KMS-11 (cell line): ENCODE measurements around the gene GART.

Source experiments
- H2AFZ ChIP-seq: fragments of 200-600 bp; sonication (generic); 2 replicates; pipeline ENCODE4 v1.6.1; 2016; ENCODE audit warnings: antibody characterized with exemption, mixed run types, low read depth
- H3K27ac ChIP-seq: fragments of 200-600 bp; sonication (generic); 2 replicates; pipeline ENCODE4 v1.6.1; 2016; ENCODE audit warnings: mild to moderate bottlenecking, mixed run types
- H3K27me3 ChIP-seq: fragments of 200-600 bp; sonication (generic); 2 replicates; pipeline ENCODE4 v1.6.1; 2017; ENCODE audit warnings: mild to moderate bottlenecking, low read depth, mixed run types, moderate library complexity; ENCODE audit not compliant: insufficient read depth
- H3K36me3 ChIP-seq: fragments of 200-600 bp; sonication (generic); 2 replicates; pipeline ENCODE4 v1.6.1; 2017; ENCODE audit warnings: mild to moderate bottlenecking, mixed run types; ENCODE audit not compliant: insufficient read depth
- H3K4me1 ChIP-seq: fragments of 200-600 bp; sonication (generic); 2 replicates; pipeline ENCODE4 v1.6.1; 2016; ENCODE audit warnings: mild to moderate bottlenecking, low read depth, mixed run types; ENCODE audit not compliant: poor library complexity, severe bottlenecking
- H3K4me2 ChIP-seq: fragments of 200-600 bp; sonication (generic); 2 replicates; pipeline ENCODE4 v1.7.0; 2016; ENCODE audit warnings: mild to moderate bottlenecking, mixed run types
- H3K4me3 ChIP-seq: fragments of 200-600 bp; sonication (generic); IDR thresholded peaks from 2 replicates; pipeline ENCODE4 v1.6.1; 2017; ENCODE audit warnings: low read depth, low read length, mixed read lengths; ENCODE audit not compliant: insufficient read depth
- H3K79me2 ChIP-seq: fragments of 200-600 bp; sonication (generic); 2 replicates; pipeline ENCODE4 v1.6.1; 2016; ENCODE audit warnings: low read depth, mixed run types; ENCODE audit not compliant: insufficient read depth
- H3K9ac ChIP-seq: fragments of 200-600 bp; sonication (generic); 2 replicates; pipeline ENCODE4 v1.6.1; 2016; ENCODE audit warnings: mild to moderate bottlenecking, mixed run types
- H4K20me1 ChIP-seq: fragments of 200-600 bp; sonication (generic); 2 replicates; pipeline ENCODE4 v1.6.1; 2016; ENCODE audit warnings: mild to moderate bottlenecking, mixed run types; ENCODE audit not compliant: insufficient read depth
- TF ChIP-seq, protein P1 (sequence below): fragments of 200-600 bp; sonication (generic); conservative IDR thresholded peaks from 2 replicates; pipeline ENCODE4 v1.6.1; 2017; ENCODE audit warnings: low read depth, mild to moderate bottlenecking, antibody characterized with exemption, low read length, moderate library complexity, mixed read lengths

GART gene

DNA sequence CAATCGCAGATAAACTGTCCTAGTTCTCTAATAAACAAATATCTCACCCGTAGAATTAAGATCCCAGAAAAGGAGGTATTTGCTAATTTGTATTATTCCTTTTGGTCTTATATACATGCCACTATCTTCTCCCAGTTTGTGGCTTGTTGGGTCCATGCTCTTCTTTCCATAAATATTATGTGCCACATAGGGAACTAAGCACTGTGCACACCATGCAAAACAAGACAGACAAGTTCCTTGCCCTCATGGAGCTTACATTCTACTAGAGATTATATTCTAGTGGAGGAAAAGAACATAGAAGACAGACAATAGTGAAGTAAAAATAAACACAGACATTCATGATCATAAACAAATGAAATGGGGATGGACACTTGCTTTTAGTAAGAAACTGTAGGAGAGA lies 4.7 kb downstream of the GART start:
- no peaks in the 10 kb centered on the region for H3K27me3 ChIP-seq

DNA sequence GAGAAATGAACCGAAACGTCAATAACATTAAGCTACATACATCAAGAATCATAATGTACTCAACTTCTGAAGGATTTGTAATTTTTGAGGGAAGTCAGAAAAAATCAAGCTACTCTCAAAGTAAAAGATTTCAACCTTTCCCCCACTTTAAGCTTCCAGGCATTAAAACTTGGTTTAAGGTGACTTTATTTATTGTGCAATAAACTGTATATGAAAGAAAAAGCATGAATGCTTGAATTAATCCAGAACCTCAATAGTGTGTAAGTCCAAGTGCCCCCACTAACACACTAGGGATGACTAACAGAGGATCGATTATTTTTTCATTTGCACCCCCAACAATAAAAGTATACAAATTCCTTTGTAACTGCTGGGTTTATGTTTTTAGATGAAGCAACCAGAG lies 10.9 kb downstream of the GART start:
- no peak overlapping the region for H3K9ac ChIP-seq
- H3K4me2 ChIP-seq = no peak overlapping the region
- TF ChIP-seq, protein P1, sequence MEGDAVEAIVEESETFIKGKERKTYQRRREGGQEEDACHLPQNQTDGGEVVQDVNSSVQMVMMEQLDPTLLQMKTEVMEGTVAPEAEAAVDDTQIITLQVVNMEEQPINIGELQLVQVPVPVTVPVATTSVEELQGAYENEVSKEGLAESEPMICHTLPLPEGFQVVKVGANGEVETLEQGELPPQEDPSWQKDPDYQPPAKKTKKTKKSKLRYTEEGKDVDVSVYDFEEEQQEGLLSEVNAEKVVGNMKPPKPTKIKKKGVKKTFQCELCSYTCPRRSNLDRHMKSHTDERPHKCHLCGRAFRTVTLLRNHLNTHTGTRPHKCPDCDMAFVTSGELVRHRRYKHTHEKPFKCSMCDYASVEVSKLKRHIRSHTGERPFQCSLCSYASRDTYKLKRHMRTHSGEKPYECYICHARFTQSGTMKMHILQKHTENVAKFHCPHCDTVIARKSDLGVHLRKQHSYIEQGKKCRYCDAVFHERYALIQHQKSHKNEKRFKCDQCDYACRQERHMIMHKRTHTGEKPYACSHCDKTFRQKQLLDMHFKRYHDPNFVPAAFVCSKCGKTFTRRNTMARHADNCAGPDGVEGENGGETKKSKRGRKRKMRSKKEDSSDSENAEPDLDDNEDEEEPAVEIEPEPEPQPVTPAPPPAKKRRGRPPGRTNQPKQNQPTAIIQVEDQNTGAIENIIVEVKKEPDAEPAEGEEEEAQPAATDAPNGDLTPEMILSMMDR = no peak
- H3K79me2 ChIP-seq = 0 out of 2 replicates have a peak, but pooled peaks cover 3% of the 10 kb centered on the region
- no peak overlapping the region for H2AFZ ChIP-seq
- no peak overlapping the region for H3K4me3 ChIP-seq
- H3K27ac ChIP-seq = no peak overlapping the region
- no peaks in the 10 kb centered on the region for H3K27me3 ChIP-seq
- no peaks in the 10 kb centered on the region; the same call in 1 of the 2 replicates for H3K36me3 ChIP-seq
- no peaks in the 10 kb centered on the region for H3K4me1 ChIP-seq
- H4K20me1 ChIP-seq = no peaks in the 10 kb centered on the region; the same call in 1 of the 2 replicates

More for the DNA sequence above, 4.7 kb downstream of the GART start:
- TF ChIP-seq, protein P1 = no peak
- Histone ChIP-seq H3K79me2 (peaks cover 58% of the 10 kb centered on the region), H2AFZ (no peak overlapping the region), H3K27ac (no peak overlapping the region), H3K4me1 (peaks cover 20% of the 10 kb centered on the region), H4K20me1 (no peaks in the 10 kb centered on the region), H3K4me2 (no peak overlapping the region), H3K36me3 (peaks cover 26% of the 10 kb centered on the region; the same call in 1 of the 2 replicates), H3K4me3 (no peak overlapping the region), H3K9ac (no peak overlapping the region)

DNA sequence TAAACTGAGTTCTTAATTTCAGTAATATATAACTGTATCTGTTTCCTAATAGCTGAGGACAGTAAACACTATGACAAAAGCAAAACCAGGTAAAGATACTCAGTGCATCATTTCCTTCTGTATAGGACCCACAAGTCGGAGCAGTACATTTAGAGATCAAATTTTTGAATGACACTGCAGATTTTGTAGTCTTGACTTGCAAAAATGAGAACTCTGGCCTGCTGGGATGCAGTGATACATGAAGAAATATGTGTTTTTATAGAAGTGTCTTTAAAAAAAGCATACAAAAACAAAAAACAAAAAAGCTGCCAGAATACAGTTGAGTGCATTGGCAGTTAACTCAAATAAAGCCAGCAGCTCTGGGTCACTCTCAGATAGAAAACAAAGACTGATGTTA lies 19.0 kb downstream of the GART start:
- Histone ChIP-seq H3K4me1 (no peaks in the 10 kb centered on the region), H3K79me2 (no peaks in the 10 kb centered on the region), H4K20me1 (no peaks in the 10 kb centered on the region), H2AFZ (no peak overlapping the region), H3K9ac (no peak overlapping the region), H3K27me3 (no peaks in the 10 kb centered on the region), H3K27ac (no peak overlapping the region; the same call in 1 of the 2 replicates), H3K4me3 (no peak overlapping the region), H3K36me3 (peaks cover 5% of the 10 kb centered on the region; the same call in 1 of the 2 replicates), H3K4me2 (no peak overlapping the region)
- TF ChIP-seq, protein P1 = no peak

DNA sequence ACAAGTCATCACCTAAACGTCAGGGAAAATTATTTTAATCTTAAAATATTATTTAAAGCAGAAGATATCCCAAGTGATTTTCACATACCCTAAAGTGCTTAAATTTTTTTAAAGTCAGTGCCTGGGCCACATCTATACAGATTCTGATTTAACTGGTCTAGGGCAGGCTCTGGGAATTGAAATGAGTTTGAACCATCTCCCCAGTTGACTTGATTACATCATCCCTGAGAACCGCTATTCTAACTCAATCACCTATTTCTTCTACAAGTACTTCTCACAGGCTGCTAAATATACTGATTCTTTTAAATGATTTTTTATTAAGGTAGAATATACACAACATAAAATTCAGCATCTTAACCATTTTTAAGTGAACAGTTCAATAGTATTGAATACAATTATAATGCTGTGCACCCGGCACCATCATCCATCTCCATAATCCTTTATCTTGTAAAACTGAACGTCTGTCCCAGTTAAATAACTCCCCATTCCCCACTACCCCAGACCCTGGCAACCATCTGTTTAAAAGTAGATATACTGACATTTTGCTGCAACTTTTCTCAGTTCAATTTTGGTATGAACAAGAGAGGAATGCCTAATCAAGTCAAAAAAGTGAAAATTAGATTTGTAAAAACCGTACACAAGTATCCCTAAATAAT lies 19.5 kb downstream of the GART start:
- no peak overlapping the region for H3K4me2 ChIP-seq
- no peak overlapping the region for H3K9ac ChIP-seq
- H4K20me1 ChIP-seq = no peaks in the 10 kb centered on the region
- no peak overlapping the region; the same call in 1 of the 2 replicates for H3K27ac ChIP-seq
- H3K79me2 ChIP-seq = no peaks in the 10 kb centered on the region
- H2AFZ ChIP-seq = no peak overlapping the region
- TF ChIP-seq, protein P1 = no peak
- peaks cover 5% of the 10 kb centered on the region; the same call in 1 of the 2 replicates for H3K36me3 ChIP-seq
- no peak overlapping the region for H3K4me3 ChIP-seq
- no peaks in the 10 kb centered on the region for H3K4me1 ChIP-seq
- H3K27me3 ChIP-seq = no peaks in the 10 kb centered on the region
